Liver (tissue), 9 donors: ENCODE results near the gene UBA52. TPM values are rescaled to one million over a fixed set of nuclear protein-coding genes. Genes with fewer than 3 reads are reported as not detected.

ENCODE experiments used
- DNase-seq: peaks from one replicate; pipeline ENCODE4 v3.0.0-alpha.2; 2017; ENCODE audit warnings: low spot score
- H3K27ac ChIP-seq, 2 donors: one replicate each; pipeline ENCODE4 v1.7.0; 2013; ENCODE audit warnings: inconsistent platforms in 2 of 2, low read length in 2 of 2, control low read depth in 1 of 2, low read depth in 1 of 2, mild to moderate bottlenecking in 1 of 2
- H3K27me3 ChIP-seq, 4 donors: one replicate each; pipeline versions ENCODE4 v1.6.1 to v1.7.0; 2013; ENCODE audit warnings: low read length in 3 of 4, inconsistent platforms in 1 of 4, mild to moderate bottlenecking in 1 of 4, moderate library complexity in 1 of 4; ENCODE audit not compliant: control insufficient read depth in 4 of 4, insufficient read depth in 4 of 4
- H3K36me3 ChIP-seq, 4 donors: one replicate each; pipeline versions ENCODE4 v1.6.1 to v1.7.0; 2013; ENCODE audit warnings: low read length in 3 of 4, mild to moderate bottlenecking in 3 of 4, low read depth in 1 of 4, moderate library complexity in 1 of 4; ENCODE audit not compliant: control insufficient read depth in 4 of 4, insufficient read depth in 3 of 4
- H3K4me1 ChIP-seq, 4 donors: one replicate each; pipeline versions ENCODE4 v1.6.1 to v1.7.0; 2013; ENCODE audit warnings: low read length in 3 of 4, mild to moderate bottlenecking in 3 of 4, moderate library complexity in 1 of 4; ENCODE audit not compliant: control insufficient read depth in 4 of 4, insufficient read depth in 4 of 4
- H3K4me3 ChIP-seq, 3 donors: one replicate each; pipeline versions ENCODE4 v1.6.1 to v1.7.0; 2013; ENCODE audit warnings: low read length in 3 of 3, control low read depth in 1 of 3, low read depth in 1 of 3, mild to moderate bottlenecking in 1 of 3
- H3K9ac ChIP-seq, 2 donors: one replicate each; pipeline ENCODE4 v1.7.0; 2013; ENCODE audit warnings: low read length in 2 of 2, mild to moderate bottlenecking in 2 of 2, moderate library complexity in 2 of 2, control low read depth in 1 of 2, low read depth in 1 of 2
- H3K9me3 ChIP-seq, 4 donors: one replicate each; pipeline versions ENCODE4 v1.6.1 to v1.7.0; 2013; ENCODE audit warnings: low read length in 3 of 4; ENCODE audit not compliant: control insufficient read depth in 4 of 4
- FOXA1 ChIP-seq: IDR thresholded peaks from 2 replicates; pipeline ENCODE4 v1.6.1; 2016; ENCODE audit warnings: antibody characterized with exemption
- FOXA2 ChIP-seq: IDR thresholded peaks from 2 replicates; pipeline ENCODE4 v1.6.1; 2016; ENCODE audit warnings: antibody characterized with exemption
- HNF4G ChIP-seq: IDR thresholded peaks from 2 replicates; pipeline ENCODE4 v1.6.1; 2016; ENCODE audit warnings: antibody characterized with exemption
- JUND ChIP-seq, 2 donors: IDR thresholded peaks; 2 replicates each; pipeline ENCODE4 v1.6.1; 2016; ENCODE audit warnings: antibody characterized with exemption in 2 of 2
- NR2F2 ChIP-seq: IDR thresholded peaks from 2 replicates; pipeline ENCODE4 v1.6.1; 2016; ENCODE audit warnings: antibody characterized with exemption
- RAD21 ChIP-seq, 2 donors: IDR thresholded peaks; 2 replicates each; pipeline ENCODE4 v1.6.1; 2016; ENCODE audit warnings: antibody characterized with exemption in 2 of 2, mild to moderate bottlenecking in 2 of 2
- RXRA ChIP-seq, 2 donors: IDR thresholded peaks; 2 replicates each; pipeline ENCODE4 v1.6.1; 2017 to 2018; ENCODE audit warnings: antibody characterized with exemption in 2 of 2, mild to moderate bottlenecking in 1 of 2
- TAF1 ChIP-seq: conservative IDR thresholded peaks from 2 replicates; pipeline ENCODE4 v1.6.1; 2016; ENCODE audit warnings: antibody characterized with exemption, mild to moderate bottlenecking
- WGBS: extraction: QIAGEN DNeasy Blood & Tissue Kit; methylation state at CpG from one replicate; pipeline ENCODE4 v1.1.7; 2013; 5-methylcytosine and 5-hydroxymethylcytosine counted together
- polyA plus RNA-seq, 2 donors: library from polyadenylated mRNA; stranded (reverse) in 1 of 2; unstranded in 1 of 2; fragments of 200-250 nt in 1 of 2; fragments of >200 nt in 1 of 2; fragmentation: Nextera tagmentation in 1 of 2; extraction: Ambion mirVana in 1 of 2; gene quantifications; one replicate each; pipeline versions ENCODE4 v1.2.1 to v1.2.3, GENCODE V29; 2013 to 2015
- total RNA-seq, 2 donors: library from RNA; depleted of rRNA; stranded (reverse); fragments of >200 nt; gene quantifications; one replicate each; pipeline ENCODE4 v1.2.3, GENCODE V29; 2014
- TF ChIP-seq, protein P1 (sequence below): IDR thresholded peaks from 2 replicates; pipeline ENCODE4 v1.6.1; 2016; ENCODE audit warnings: antibody characterized with exemption
- TF ChIP-seq, protein P2 (sequence below): IDR thresholded peaks from 2 replicates; pipeline ENCODE4 v1.6.1; 2016; ENCODE audit warnings: antibody characterized with exemption
- TF ChIP-seq, protein P3 (sequence below): IDR thresholded peaks from 2 replicates; pipeline ENCODE4 v1.6.1; 2016; ENCODE audit warnings: antibody characterized with exemption, mild to moderate bottlenecking
- TF ChIP-seq, protein P4 (sequence below): IDR thresholded peaks from 2 replicates; pipeline ENCODE4 v1.6.1; 2016; ENCODE audit warnings: antibody characterized with exemption
- TF ChIP-seq, protein P5 (sequence below): fragments of 150-350 bp; IDR thresholded peaks from 2 replicates; pipeline ENCODE4 v1.5.1; 2017; ENCODE audit warnings: improper control_type of control experiment, low read depth, low read length; ENCODE audit not compliant: missing input control
- donor health status: healthy.
- donor health status: healthy.
- donor health status: healthy.
- donor health status: healthy.
- donor health status: healthy.

The UBA52 gene
- total and polyA plus RNA-seq, 4 donors: 324 to 647 (median 484) TPM

DNA sequence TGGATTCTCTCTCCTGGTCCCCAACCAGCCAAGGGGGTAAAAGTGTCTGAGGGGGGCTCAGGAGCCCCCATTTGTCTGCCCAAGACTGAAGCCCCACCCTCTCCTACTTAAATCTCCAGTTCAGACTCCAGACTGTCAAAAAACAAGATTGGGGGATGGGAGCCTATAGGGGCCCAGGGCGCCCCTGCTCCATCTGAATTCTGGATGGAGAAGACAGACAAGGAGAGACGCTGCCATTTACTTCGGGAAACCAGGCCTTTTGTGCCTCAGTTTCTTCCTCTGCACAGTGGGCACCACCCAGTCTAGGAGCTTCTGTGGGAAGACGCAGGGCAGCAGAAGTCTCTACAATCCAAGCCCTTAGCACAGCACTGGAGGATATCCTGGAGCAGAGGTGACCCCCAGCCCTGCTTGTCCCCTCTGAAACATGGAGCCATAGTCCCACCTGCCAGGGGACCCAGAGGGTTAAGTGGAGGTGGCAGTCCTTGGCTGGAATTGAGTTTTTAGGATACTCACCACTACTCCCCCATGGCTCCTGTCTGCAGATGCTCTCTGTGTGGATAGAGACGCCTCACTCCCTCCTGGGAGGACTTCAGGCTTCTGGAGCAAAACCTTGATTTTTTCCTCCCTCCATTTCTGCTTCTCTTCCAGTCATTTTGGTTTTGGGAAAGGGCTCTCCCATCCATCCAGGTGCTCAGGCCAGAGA is 36.6 kb downstream of the UBA52 start (continued):
- TF ChIP-seq, protein P1, sequence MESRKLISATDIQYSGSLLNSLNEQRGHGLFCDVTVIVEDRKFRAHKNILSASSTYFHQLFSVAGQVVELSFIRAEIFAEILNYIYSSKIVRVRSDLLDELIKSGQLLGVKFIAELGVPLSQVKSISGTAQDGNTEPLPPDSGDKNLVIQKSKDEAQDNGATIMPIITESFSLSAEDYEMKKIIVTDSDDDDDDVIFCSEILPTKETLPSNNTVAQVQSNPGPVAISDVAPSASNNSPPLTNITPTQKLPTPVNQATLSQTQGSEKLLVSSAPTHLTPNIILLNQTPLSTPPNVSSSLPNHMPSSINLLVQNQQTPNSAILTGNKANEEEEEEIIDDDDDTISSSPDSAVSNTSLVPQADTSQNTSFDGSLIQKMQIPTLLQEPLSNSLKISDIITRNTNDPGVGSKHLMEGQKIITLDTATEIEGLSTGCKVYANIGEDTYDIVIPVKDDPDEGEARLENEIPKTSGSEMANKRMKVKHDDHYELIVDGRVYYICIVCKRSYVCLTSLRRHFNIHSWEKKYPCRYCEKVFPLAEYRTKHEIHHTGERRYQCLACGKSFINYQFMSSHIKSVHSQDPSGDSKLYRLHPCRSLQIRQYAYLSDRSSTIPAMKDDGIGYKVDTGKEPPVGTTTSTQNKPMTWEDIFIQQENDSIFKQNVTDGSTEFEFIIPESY: no peak
- TF ChIP-seq JUND (IDR thresholded peaks at IDR 0.05): no peak
- TF ChIP-seq FOXA2: no peak
- TF ChIP-seq NR2F2: no peak
- TF ChIP-seq TAF1: no peak
- TF ChIP-seq RAD21 (IDR thresholded peaks at IDR 0.05): no peak
- TF ChIP-seq HNF4G: no peak

DNA sequence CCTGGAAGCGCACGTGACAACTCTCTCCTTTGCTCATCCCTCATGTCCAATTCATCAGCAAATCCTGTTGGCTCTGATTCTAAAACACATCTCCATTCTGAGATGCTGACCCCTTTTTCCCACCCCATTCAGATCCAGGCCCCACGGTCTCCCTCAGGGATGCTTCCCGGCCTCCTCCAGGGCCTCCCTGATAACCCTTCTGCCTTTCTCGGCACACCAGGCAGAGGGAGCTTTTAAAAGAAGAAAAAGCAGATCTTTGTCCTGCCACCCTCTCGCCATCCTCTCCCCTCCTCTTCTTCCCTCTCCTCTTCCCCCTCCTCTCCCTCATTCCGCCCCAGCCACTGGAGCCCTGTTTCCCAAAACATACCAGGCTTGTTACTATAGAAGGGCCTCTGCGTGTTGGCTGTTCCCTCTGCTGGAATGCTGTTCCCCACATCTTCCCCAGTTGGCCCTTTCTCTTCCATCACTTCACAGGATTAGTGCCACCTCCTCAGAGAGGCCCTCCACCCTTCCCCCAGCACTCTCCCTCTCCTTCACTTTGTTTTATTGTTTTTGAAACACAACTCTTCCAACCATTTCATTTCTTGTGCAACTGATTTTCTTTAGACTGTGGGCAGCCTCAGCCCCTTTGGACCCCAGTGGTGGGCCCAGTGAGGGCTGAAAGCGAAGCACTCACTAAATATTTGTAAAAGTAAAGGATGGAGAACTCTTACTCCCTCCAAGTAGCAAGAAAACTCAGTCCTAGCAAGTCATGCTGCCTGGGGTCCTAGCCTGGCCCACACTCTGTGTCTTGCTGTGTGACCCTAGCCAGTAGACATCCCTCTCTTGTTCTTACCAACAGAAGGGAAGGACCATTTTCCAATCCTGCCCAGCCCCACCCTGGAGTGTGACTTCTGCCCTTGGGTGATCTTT is 37.4 kb downstream of the UBA52 start:
- TF ChIP-seq HNF4G (no peak), FOXA1 (no peak)
- TF ChIP-seq, protein P1: no peak
- TF ChIP-seq, protein P2, sequence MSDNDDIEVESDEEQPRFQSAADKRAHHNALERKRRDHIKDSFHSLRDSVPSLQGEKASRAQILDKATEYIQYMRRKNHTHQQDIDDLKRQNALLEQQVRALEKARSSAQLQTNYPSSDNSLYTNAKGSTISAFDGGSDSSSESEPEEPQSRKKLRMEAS: no peak
- TF ChIP-seq, protein P3, sequence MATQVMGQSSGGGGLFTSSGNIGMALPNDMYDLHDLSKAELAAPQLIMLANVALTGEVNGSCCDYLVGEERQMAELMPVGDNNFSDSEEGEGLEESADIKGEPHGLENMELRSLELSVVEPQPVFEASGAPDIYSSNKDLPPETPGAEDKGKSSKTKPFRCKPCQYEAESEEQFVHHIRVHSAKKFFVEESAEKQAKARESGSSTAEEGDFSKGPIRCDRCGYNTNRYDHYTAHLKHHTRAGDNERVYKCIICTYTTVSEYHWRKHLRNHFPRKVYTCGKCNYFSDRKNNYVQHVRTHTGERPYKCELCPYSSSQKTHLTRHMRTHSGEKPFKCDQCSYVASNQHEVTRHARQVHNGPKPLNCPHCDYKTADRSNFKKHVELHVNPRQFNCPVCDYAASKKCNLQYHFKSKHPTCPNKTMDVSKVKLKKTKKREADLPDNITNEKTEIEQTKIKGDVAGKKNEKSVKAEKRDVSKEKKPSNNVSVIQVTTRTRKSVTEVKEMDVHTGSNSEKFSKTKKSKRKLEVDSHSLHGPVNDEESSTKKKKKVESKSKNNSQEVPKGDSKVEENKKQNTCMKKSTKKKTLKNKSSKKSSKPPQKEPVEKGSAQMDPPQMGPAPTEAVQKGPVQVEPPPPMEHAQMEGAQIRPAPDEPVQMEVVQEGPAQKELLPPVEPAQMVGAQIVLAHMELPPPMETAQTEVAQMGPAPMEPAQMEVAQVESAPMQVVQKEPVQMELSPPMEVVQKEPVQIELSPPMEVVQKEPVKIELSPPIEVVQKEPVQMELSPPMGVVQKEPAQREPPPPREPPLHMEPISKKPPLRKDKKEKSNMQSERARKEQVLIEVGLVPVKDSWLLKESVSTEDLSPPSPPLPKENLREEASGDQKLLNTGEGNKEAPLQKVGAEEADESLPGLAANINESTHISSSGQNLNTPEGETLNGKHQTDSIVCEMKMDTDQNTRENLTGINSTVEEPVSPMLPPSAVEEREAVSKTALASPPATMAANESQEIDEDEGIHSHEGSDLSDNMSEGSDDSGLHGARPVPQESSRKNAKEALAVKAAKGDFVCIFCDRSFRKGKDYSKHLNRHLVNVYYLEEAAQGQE: no peak
- H3K4me1 ChIP-seq: peaks cover 0 to 19% (median 7%) of the 10 kb centered on the region in 4 donors
- no peak overlapping the region for H3K9ac ChIP-seq
- peaks cover 8 to 17% (median 13%) of the 10 kb centered on the region in 4 donors for H3K27me3 ChIP-seq
- no peak overlapping the region for H3K27ac ChIP-seq
- WGBS: 37% methylated on average over 9 of the region's 9 CpGs
- no peaks in the 10 kb centered on the region for H3K36me3 ChIP-seq
- H3K4me3 ChIP-seq: no peak overlapping the region
- no peaks in the 10 kb centered on the region for H3K9me3 ChIP-seq
- no peak for DNase-seq

DNA sequence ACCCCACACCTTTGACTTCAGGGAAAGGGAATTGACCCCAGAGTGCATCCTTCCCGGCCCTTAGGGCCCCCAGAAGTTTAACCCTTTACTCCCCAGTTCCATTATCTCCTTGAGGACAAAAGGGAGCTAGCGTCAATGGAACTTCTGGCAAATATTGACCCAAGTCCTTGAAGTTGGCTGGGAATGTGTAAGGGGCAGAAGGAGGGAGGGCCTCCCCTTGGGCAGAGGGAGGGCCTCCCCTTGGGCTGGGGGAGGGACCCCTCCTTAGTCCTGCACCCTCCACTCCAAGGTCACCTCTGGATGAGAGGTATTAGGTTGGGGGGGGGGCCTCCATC is 38.0 kb downstream of the UBA52 start:
- Histone ChIP-seq H3K36me3 (no peaks in the 10 kb centered on the region), H3K4me1 (peaks cover 0 to 19% (median 7%) of the 10 kb centered on the region in 4 donors), H3K4me3 (no peak overlapping the region), H3K27me3 (peaks cover 7 to 18% (median 16%) of the 10 kb centered on the region in 4 donors), H3K9ac (no peak overlapping the region), H3K9me3 (no peaks in the 10 kb centered on the region), H3K27ac (no peak overlapping the region)
- TF ChIP-seq, protein P3: no peak
- TF ChIP-seq NR2F2 (no peak), RXRA (IDR thresholded peaks at IDR 0.05) (no peak), JUND (IDR thresholded peaks at IDR 0.05) (no peak)
- TF ChIP-seq, protein P4, sequence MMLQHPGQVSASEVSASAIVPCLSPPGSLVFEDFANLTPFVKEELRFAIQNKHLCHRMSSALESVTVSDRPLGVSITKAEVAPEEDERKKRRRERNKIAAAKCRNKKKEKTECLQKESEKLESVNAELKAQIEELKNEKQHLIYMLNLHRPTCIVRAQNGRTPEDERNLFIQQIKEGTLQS: no peak
- TF ChIP-seq, protein P5, sequence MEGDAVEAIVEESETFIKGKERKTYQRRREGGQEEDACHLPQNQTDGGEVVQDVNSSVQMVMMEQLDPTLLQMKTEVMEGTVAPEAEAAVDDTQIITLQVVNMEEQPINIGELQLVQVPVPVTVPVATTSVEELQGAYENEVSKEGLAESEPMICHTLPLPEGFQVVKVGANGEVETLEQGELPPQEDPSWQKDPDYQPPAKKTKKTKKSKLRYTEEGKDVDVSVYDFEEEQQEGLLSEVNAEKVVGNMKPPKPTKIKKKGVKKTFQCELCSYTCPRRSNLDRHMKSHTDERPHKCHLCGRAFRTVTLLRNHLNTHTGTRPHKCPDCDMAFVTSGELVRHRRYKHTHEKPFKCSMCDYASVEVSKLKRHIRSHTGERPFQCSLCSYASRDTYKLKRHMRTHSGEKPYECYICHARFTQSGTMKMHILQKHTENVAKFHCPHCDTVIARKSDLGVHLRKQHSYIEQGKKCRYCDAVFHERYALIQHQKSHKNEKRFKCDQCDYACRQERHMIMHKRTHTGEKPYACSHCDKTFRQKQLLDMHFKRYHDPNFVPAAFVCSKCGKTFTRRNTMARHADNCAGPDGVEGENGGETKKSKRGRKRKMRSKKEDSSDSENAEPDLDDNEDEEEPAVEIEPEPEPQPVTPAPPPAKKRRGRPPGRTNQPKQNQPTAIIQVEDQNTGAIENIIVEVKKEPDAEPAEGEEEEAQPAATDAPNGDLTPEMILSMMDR: no peak
- DNase-seq: no peak
- WGBS: 29% methylated on average over 2 of the region's 2 CpGs
